M059J (cell line): ENCODE data around the gene PAFAH1B2. TPM values are rescaled to one million over a fixed set of nuclear protein-coding genes. Genes with fewer than 3 reads are reported as not detected.
"Not testable (repeated sequence)": the region's sequence is repeated elsewhere in the genome, so short reads cannot be mapped to it uniquely, and the experiment has no call there.

ENCODE experiments used
- DNase-seq: peaks from one replicate; pipeline ENCODE4 v3.0.0-alpha.2; 2012; ENCODE audit warnings: low read depth
- total RNA-seq: library from RNA; depleted of rRNA; stranded (reverse); fragments of >200 nt; shearing (Covaris generic); gene quantifications from 2 replicates; pipeline ENCODE4 v1.2.3, GENCODE V29; 2014

The PAFAH1B2 gene
- total RNA-seq, 1 experiment from 2014 or later, result 152 TPM

GRCh38 chr11:117201658-117202305 lies 57.7 kb downstream of the PAFAH1B2 start:
- DNase-seq, result no peak

DNA sequence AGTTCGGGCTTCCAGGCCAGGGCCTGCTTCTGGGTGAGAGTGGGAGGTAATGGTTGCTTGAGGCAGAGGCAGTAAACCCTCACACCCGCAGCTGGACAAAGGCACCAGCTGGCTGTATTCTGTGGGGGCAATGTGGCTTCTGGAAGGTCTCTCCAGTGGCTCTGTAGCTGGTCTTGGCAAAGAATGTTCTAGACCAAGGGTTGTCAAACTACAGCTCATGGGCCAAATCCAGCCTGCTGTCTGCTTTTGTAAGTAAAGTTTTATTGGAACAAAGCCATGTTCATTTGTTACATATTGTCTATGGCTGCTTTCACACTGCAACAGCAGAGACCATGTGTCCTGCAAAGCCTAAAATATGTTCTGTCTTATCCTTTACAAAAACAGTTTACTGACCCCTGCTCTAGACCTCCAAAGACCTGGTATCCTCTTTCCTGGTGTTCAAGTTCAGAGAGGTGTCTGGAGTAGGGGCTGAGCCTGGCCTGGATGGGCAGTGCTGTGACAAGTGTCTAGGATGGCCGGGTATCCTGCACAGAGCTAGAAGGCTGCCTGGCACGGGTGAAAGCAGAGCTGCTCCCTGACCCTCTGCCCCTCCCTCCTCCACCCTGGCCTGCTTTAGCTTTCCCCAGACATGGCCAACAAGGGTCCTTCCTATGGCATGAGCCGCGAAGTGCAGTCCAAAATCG lies 58.4 kb downstream of the PAFAH1B2 start:
- no peak for DNase-seq

DNA sequence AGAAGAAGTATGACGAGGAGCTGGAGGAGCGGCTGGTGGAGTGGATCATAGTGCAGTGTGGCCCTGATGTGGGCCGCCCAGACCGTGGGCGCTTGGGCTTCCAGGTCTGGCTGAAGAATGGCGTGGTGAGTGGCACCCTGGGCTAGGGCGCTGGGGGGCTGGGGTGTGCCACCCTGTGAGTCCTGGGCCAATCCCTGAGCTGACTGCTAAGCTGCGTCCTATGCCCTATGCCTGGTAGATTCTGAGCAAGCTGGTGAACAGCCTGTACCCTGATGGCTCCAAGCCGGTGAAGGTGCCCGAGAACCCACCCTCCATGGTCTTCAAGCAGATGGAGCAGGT lies 59.0 kb downstream of the PAFAH1B2 start:
- no peak for DNase-seq

DNA sequence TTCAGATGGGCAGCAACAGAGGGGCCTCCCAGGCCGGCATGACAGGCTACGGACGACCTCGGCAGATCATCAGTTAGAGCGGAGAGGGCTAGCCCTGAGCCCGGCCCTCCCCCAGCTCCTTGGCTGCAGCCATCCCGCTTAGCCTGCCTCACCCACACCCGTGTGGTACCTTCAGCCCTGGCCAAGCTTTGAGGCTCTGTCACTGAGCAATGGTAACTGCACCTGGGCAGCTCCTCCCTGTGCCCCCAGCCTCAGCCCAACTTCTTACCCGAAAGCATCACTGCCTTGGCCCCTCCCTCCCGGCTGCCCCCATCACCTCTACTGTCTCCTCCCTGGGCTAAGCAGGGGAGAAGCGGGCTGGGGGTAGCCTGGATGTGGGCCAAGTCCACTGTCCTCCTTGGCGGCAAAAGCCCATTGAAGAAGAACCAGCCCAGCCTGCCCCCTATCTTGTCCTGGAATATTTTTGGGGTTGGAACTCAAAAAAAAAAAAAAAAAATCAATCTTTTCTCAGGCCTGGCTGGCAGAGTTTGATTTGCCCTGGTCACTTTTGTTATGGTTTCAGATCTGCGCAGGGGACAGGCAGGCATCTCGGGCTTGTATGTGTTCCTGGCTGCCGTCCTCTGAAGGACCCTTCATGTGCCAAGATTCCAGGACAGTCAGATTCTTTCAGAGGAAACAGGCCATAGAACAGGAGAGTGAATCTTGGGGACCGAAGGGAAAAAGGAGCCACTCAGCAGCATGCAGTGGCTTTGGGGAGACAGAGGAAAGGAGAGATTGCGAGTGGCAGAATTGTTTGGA lies 60.4 kb downstream of the PAFAH1B2 start:
- DNase-seq, result no peak

DNA sequence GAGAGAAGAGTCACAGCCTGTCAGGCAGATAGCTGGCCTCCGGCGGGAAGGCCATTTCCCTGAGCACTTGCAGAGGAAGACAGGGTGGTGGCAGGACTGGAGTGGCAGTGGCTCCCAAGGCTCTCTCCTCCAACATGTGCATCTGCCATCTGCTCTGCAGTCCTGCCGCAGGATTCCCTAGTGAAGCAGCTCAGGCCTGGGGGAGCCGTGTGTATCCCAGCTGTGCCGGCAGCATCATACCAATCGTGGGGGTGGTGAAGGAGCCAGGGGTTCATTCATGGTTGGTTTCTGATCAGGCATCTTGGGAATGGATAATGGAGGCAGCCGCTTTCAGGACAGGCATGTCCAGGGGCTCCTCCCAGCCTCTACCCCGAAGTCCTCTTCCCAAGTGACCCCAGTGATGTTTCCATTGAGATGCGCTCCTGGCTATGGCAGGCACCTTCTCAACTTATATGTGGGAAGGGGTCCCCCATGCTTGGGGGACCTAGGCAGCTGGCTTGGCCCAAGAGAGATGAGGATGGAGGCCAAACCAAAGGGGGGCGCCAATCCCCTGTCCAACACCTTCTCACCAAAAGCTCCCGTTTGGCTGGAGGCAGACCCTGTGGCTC lies 61.2 kb downstream of the PAFAH1B2 start:
- DNase-seq, result no peak

- not testable (repeated sequence) for DNase-seq
Observed at GRCh38 chr11:117206111-117206510, 62.0 kb downstream of the PAFAH1B2 start.

GRCh38 chr11:117206859-117207258 lies 62.8 kb downstream of the PAFAH1B2 start:
- DNase-seq, result peak; percentile 57

- DNase-seq, result not testable (repeated sequence)
Observed at GRCh38 chr11:117207481-117207880, 63.4 kb downstream of the PAFAH1B2 start.

DNA sequence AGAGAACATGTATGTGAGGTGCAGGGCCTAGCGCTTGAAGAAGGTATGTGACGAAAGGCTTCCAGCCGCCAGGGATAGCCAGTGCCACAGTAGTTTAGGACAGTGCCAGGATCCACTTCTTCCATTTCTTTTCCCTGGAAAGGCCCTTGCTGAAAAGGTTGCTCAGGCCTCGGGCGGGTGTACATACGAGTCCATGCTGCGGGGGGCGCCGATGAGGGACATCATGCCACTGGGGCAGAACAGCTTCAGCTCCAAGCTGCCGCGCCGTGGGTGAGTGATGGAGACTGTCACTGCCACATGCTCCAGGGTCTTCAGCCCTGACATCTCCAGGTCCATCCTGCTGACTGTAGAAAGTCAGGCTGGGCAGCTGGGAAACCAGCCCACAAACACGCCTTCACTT lies 64.6 kb downstream of the PAFAH1B2 start:
- not testable (repeated sequence) for DNase-seq

DNA sequence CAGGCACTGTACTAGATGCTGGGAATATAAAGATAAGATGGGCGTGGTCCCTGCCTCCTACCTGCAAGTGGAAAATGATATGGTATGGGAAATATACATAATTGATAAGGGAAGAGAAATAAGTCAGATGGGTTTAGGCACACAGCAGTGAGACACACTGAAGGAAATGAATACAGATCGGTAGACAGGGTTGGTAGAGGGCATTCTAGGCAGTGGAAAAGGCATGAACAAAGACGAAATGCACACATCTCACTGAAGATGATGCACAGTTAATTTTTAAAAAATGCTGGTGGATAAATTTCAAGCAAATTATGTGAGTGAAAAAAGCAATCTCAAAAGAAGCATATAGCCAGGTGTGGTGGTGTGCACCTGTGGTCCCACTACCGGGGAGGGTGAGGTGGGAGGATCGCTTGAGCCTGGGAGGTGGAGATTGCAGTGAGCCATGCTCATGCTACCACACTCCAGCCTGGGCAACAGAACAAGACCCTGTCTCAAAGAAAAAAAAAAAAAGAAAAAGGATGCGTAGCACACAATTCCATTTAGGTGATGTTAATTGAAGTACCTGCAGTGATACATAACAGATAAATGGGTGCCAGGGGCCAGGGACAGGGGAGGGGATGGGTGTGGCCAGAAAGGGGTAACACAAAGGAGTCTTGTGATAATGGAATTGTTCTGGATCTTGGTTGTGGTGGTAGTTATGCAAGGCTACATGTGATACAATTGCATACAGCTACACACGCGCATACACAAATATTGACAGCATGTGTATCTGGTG lies 65.5 kb downstream of the PAFAH1B2 start:
- not testable (repeated sequence) for DNase-seq

- no peak for DNase-seq
Observed at GRCh38 chr11:117210620-117211019, 66.5 kb downstream of the PAFAH1B2 start.

GRCh38 chr11:117212697-117213355 lies 68.7 kb downstream of the PAFAH1B2 start:
- DNase-seq, result no peak

GRCh38 chr11:117214404-117215110 lies 70.5 kb downstream of the PAFAH1B2 start:
- no peak for DNase-seq

GRCh38 chr11:117217141-117218084 lies 73.3 kb downstream of the PAFAH1B2 start:
- DNase-seq, result peak; percentile 46

- no peak for DNase-seq
Observed at GRCh38 chr11:117218133-117218915, 74.2 kb downstream of the PAFAH1B2 start.

- no peak for DNase-seq
Observed at GRCh38 chr11:117219001-117219400, 74.9 kb downstream of the PAFAH1B2 start.

DNA sequence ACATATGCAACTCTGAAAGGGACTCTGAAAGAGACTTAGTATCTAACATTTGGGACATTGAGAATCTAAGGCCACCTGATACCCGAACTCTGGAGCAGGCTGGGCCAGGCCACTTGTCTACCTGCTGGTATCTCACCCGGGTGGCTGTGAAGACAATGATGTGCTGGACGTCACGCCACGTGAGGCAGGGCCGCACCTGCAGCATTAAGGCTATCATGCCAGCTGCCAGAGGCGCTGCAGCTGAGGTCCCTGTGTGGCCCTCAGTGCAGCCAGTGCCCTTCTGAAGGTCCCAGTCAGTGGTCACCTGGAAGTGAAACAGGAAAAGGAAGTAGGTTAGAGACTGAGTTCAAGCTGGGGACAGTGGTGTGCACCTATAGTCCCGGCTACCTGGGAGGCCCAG lies 75.4 kb downstream of the PAFAH1B2 start:
- DNase-seq, result no peak

GRCh38 chr11:117219995-117220394 lies 75.9 kb downstream of the PAFAH1B2 start:
- DNase-seq, result no peak
